GM18502 (cell line): ENCODE results near the gene LYPD4.
"Not testable (repeated sequence)": the region's sequence is repeated elsewhere in the genome, so short reads cannot be mapped to it uniquely, and the experiment has no call there.

ENCODE experiments used
- ATAC-seq: cut with Tn5 transposase; IDR thresholded peaks from one replicate; pipeline ENCODE4 v1.9.1; 2021; ENCODE audit warnings: mild to moderate bottlenecking; ENCODE audit not compliant: unreplicated experiment, poor library complexity

LYPD4 gene

GRCh38 chr19:41875973-41876372, 31.5 kb upstream of the LYPD4 start:
- ATAC-seq, result not testable (repeated sequence)

GRCh38 chr19:41872775-41873647, 28.5 kb upstream of the LYPD4 start:
- ATAC-seq, result no peak

GRCh38 chr19:41872384-41872774, 27.9 kb upstream of the LYPD4 start:
- ATAC-seq, result no peak

- ATAC-seq, result peak; percentile 51
Measured at GRCh38 chr19:41871573-41872383, 27.3 kb upstream of the LYPD4 start.

GRCh38 chr19:41870401-41870873, 26.0 kb upstream of the LYPD4 start:
- ATAC-seq, result no peak

- no peak for ATAC-seq
Measured at GRCh38 chr19:41869374-41869955, 25.0 kb upstream of the LYPD4 start.

GRCh38 chr19:41868989-41869300, 24.5 kb upstream of the LYPD4 start:
- ATAC-seq, result no peak

GRCh38 chr19:41868120-41868988, 23.9 kb upstream of the LYPD4 start:
- no peak for ATAC-seq

- no peak for ATAC-seq
Measured at GRCh38 chr19:41866284-41866683, 21.8 kb upstream of the LYPD4 start.

- ATAC-seq, result no peak
Measured at GRCh38 chr19:41864374-41864773, 19.9 kb upstream of the LYPD4 start.

- no peak for ATAC-seq
Measured at GRCh38 chr19:41863209-41863931, 18.9 kb upstream of the LYPD4 start.

GRCh38 chr19:41862445-41862986, 18.0 kb upstream of the LYPD4 start:
- ATAC-seq, result no peak

- no peak for ATAC-seq
Measured at GRCh38 chr19:41861846-41862245, 17.4 kb upstream of the LYPD4 start.

- ATAC-seq, result no peak
Measured at GRCh38 chr19:41861116-41861768, 16.8 kb upstream of the LYPD4 start.

GRCh38 chr19:41860419-41861115, 16.1 kb upstream of the LYPD4 start:
- no peak for ATAC-seq

GRCh38 chr19:41859618-41860418, 15.3 kb upstream of the LYPD4 start, which contains the start of gene RPS19:
TSS of gene RPS19 (plus strand) at chr19:41860255. CDS start at chr19:41860775, 520 bp downstream.
- ATAC-seq, result peak; percentile 77

- no peak for ATAC-seq
Measured at GRCh38 chr19:41859213-41859617, 14.7 kb upstream of the LYPD4 start.
